Spleen (tissue), 11 donors: ENCODE measurements around the gene VAMP1. TPM values are rescaled to one million over a fixed set of nuclear protein-coding genes. Genes with fewer than 3 reads are reported as not detected.
A peak's percentile ranks its signal among the peaks of the same experiment; 100 is the strongest.

ENCODE experiments used
- DNase-seq: peaks from one replicate; pipeline ENCODE4 v3.0.0-alpha.2; 2020
- H3K27ac ChIP-seq, 8 donors: fragments of 200-600 bp; sonication (generic) in 7 of 8; 1 replicate in 4 of 8; 2 replicates in 4 of 8; pipeline versions ENCODE4 v1.5.0 to v1.8.0; 2016 to 2021; ENCODE audit warnings: inconsistent platforms in 4 of 8, mild to moderate bottlenecking in 4 of 8, moderate library complexity in 1 of 8
- H3K27me3 ChIP-seq, 7 donors: fragments of 200-600 bp; sonication (generic) in 6 of 7; replicated peaks in 1 of 7; 1 replicate in 4 of 7; 2 replicates in 3 of 7; pipeline versions ENCODE4 v1.5.0 to v1.8.0; 2016 to 2021; ENCODE audit warnings: inconsistent platforms in 3 of 7, mild to moderate bottlenecking in 1 of 7
- H3K36me3 ChIP-seq, 6 donors: fragments of 200-600 bp; sonication (generic) in 5 of 6; 1 replicate in 4 of 6; 2 replicates in 2 of 6; pipeline versions ENCODE4 v1.5.0 to v1.8.0; 2016 to 2021; ENCODE audit warnings: inconsistent platforms in 2 of 6
- H3K4me1 ChIP-seq, 6 donors: fragments of 200-600 bp; sonication (generic) in 5 of 6; 1 replicate in 3 of 6; 2 replicates in 3 of 6; pipeline versions ENCODE4 v1.5.0 to v1.8.0; 2016 to 2021; ENCODE audit warnings: inconsistent platforms in 3 of 6
- H3K4me3 ChIP-seq, 8 donors: fragments of 200-600 bp; sonication (generic) in 7 of 8; 1 replicate in 4 of 8; 2 replicates in 4 of 8; pipeline versions ENCODE4 v1.5.0 to v1.8.0; 2016 to 2021; ENCODE audit warnings: inconsistent platforms in 4 of 8, mild to moderate bottlenecking in 4 of 8, moderate library complexity in 2 of 8
- H3K9me3 ChIP-seq, 8 donors: fragments of 200-600 bp; sonication (generic) in 7 of 8; 1 replicate in 4 of 8; 2 replicates in 4 of 8; pipeline versions ENCODE4 v1.5.0 to v1.8.0; 2016 to 2021; ENCODE audit warnings: inconsistent platforms in 4 of 8
- CTCF ChIP-seq, 11 experiments: fragments of 200-600 bp in 7 of 11; fragments of 450-650 bp in 4 of 11; sonication (generic) in 4 of 11; IDR thresholded peaks in 8 of 11; conservative IDR thresholded peaks in 3 of 11; 1 replicate in 7 of 11; 2 replicates in 4 of 11; pipeline versions ENCODE4 v1.4.0 to v1.8.0; 2016 to 2021; ENCODE audit warnings: antibody characterized with exemption in 11 of 11, inconsistent platforms in 4 of 11, mild to moderate bottlenecking in 1 of 11
- POLR2A ChIP-seq, 3 donors: fragments of 450-650 bp; IDR thresholded peaks; one replicate each; pipeline ENCODE4 v1.5.1; 2017; ENCODE audit warnings: antibody characterized with exemption in 3 of 3, mild to moderate bottlenecking in 1 of 3
- POLR2AphosphoS5 ChIP-seq, 3 donors: sonication (generic); formaldehyde crosslinking; IDR thresholded peaks; one replicate each; pipeline ENCODE4 v1.5.1; 2017; ENCODE audit warnings: antibody characterized with exemption in 3 of 3
- WGBS, 5 donors: extraction: QIAGEN DNeasy Blood & Tissue Kit in 3 of 5; methylation state at CpG; one replicate each; pipeline versions ENCODE4 v1.1.5 to v1.1.7; 2013 to 2018; 5-methylcytosine and 5-hydroxymethylcytosine counted together
- intact Hi-C: fragments of 100-400 bp; cut with DNase I; formaldehyde crosslinking; loops from one replicate; pipeline ENCODE4 v1.15.0; 2023; ENCODE audit warnings: low total_unique reads
- polyA plus RNA-seq, 3 donors: library from polyadenylated mRNA; stranded (reverse); fragments of 200-250 nt; gene quantifications; one replicate each; pipeline ENCODE4 v1.2.1, GENCODE V29; 2013
- total RNA-seq, 7 donors: library from RNA; depleted of rRNA in 3 of 7; stranded (reverse); fragments of >200 nt in 3 of 7; fragmentation: NEBNext Ultra II Directional in 4 of 7; extraction: Animal tissue kit (Norgen Biotek cat#: 25700) in 4 of 7; gene quantifications; one replicate each; pipeline versions ENCODE4 v1.1.0 to v1.2.1, GENCODE V29; 2016 to 2021
- donor health status: healthy with polysubstance abuse.
- donor health status: DM: no; HTN: no; CAD: no; lungs with moderate emphysema.
- donor health status: DM: no; HTN: no; CAD: no.
- donor health status: Bipolar disorder and iron deficiency.
- donor health status: healthy.
- donor health status: DM: no; HTN: no; CAD: no.
- donor health status: DM: yes; HTN: yes; CAD: no.

VAMP1 gene
- total and polyA plus RNA-seq, 10 donors = 11.0 to 32.5 (median 21.0) TPM

- WGBS, 5 donors = 72 to 86% (median 79%) methylated on average over 6 of the region's 6 CpGs
- intact Hi-C loops = loop anchor here (5.0 to 10.0 kb wide), 2 partner anchors 37 to 129 kb away; no protein-coding TSS in a partner anchor
- TF ChIP-seq POLR2AphosphoS5 (IDR thresholded peaks at IDR 0.05) = no peak
- TF ChIP-seq CTCF (IDR thresholded peaks at IDR 0.05 in 8 of 11, conservative IDR thresholded peaks at IDR 0.05 in 3 of 11) = no peak
- no peak overlapping the region for H3K4me3 ChIP-seq
- no peak for DNase-seq
- H3K27ac ChIP-seq = peak overlapping the region; percentile 46 to 94 (median 89)
- H3K4me1 ChIP-seq = peaks cover 63 to 100% (median 94%) of the 10 kb centered on the region in 6 donors
- no peaks in the 10 kb centered on the region for H3K9me3 ChIP-seq
- no peaks in the 10 kb centered on the region for H3K27me3 ChIP-seq
- peaks cover 2 to 98% (median 44%) of the 10 kb centered on the region in 6 donors for H3K36me3 ChIP-seq
These were observed 6.6 kb downstream of the VAMP1 start for GRCh38 chr12:6463858-6464257.

- H3K27ac ChIP-seq = peak overlapping the region; percentile 46 to 94 (median 89)
These were observed 7.3 kb downstream of the VAMP1 start for GRCh38 chr12:6463216-6463615.

DNA sequence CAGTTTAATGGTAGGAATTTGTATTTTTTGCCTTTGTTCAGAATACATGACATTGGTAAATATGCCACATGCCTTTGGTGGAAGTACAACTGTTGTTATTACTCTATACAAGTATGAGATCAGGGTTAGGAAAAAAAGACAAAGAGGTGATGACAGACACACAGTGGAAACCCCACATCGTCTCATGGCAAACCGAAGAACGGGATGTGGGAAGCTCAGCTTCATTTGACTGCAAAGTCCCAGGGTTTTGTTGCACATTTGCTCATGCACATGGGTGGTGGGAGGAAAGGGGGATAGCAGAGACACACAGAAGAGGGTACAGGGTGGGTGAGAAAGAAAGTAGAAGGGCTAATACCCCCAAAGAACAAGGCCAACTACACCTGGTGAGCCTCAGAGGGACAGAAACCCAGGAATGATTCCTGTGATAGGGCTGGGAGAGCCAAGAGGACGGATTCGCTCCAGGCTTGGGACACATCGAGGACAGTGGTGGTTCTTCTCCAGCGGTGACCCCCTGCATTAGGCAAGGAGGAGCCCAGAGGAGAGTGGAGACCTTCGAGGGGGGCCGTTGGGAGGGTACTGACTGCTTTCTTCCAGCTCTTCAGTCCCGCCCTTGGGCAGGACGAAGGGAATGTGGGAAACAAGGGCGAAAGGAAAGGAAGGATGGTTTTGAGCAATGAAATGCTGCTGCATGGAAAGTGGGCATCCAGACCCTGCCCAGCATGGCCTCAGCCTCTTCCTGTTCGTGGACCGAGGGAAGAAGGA lies 8.1 kb downstream of the VAMP1 start:
- no peaks in the 10 kb centered on the region for H3K27me3 ChIP-seq
- TF ChIP-seq POLR2AphosphoS5 (IDR thresholded peaks at IDR 0.05) (no peak), POLR2A (IDR thresholded peaks at IDR 0.05) (no peak), CTCF (IDR thresholded peaks at IDR 0.05 in 8 of 11, conservative IDR thresholded peaks at IDR 0.05 in 3 of 11) (no peak)
- H3K9me3 ChIP-seq = no peaks in the 10 kb centered on the region
- H3K36me3 ChIP-seq = peaks cover 6 to 100% (median 59%) of the 10 kb centered on the region in 6 donors
- peaks cover 57 to 100% (median 82%) of the 10 kb centered on the region in 6 donors for H3K4me1 ChIP-seq
- H3K4me3 ChIP-seq = peak overlapping the region in 2 of 8 donors; percentile 4 to 55
- peak overlapping the region; percentile 46 to 94 (median 89) for H3K27ac ChIP-seq
- DNase-seq = no peak
- WGBS, 5 donors = 71 to 83% (median 74%) methylated on average over 14 of the region's 14 CpGs
- intact Hi-C loops = loop anchor here (5.0 to 10.0 kb wide), 2 partner anchors 35 to 128 kb away; no protein-coding TSS in a partner anchor

More at GRCh38 chr12:6463216-6463615, 7.3 kb downstream of the VAMP1 start:
- Histone ChIP-seq H3K27me3 (no peaks in the 10 kb centered on the region), H3K4me3 (peak overlapping the region in 1 of 8 donors; percentile 55), H3K4me1 (peaks cover 57 to 100% (median 87%) of the 10 kb centered on the region in 6 donors), H3K9me3 (no peaks in the 10 kb centered on the region), H3K36me3 (peaks cover 6 to 100% (median 51%) of the 10 kb centered on the region in 6 donors)
- WGBS, 5 donors = 20 to 47% (median 34%) methylated on average over 7 of the region's 7 CpGs
- TF ChIP-seq POLR2A (IDR thresholded peaks at IDR 0.05) (no peak), POLR2AphosphoS5 (IDR thresholded peaks at IDR 0.05) (peak in 1 of 3 donors; percentile 57)
- DNase-seq = no peak
- intact Hi-C loops = loop anchor here (5.0 to 10.0 kb wide), 2 partner anchors 36 to 128 kb away; no protein-coding TSS in a partner anchor

GRCh38 chr12:6461401-6462233 lies 8.9 kb downstream of the VAMP1 start:
- intact Hi-C loops = loop anchor here (5.0 to 10.0 kb wide), 2 partner anchors 34 to 127 kb away; no protein-coding TSS in a partner anchor
- peak overlapping the region; percentile 46 to 94 (median 89) for H3K27ac ChIP-seq
- peak; percentile 96 for DNase-seq

More at GRCh38 chr12:6461401-6462233, 8.9 kb downstream of the VAMP1 start:
- Histone ChIP-seq H3K4me1 (peaks cover 55 to 100% (median 80%) of the 10 kb centered on the region in 6 donors), H3K27me3 (no peaks in the 10 kb centered on the region), H3K9me3 (no peaks in the 10 kb centered on the region), H3K4me3 (peak overlapping the region in 2 of 8 donors; percentile 6 to 55), H3K36me3 (peaks cover 6 to 100% (median 67%) of the 10 kb centered on the region in 6 donors)
- 21 to 42% (median 27%) methylated on average over 15 of the region's 15 CpGs for WGBS, 5 donors
- TF ChIP-seq POLR2A (IDR thresholded peaks at IDR 0.05) (peak in 1 of 3 donors; percentile 41), POLR2AphosphoS5 (IDR thresholded peaks at IDR 0.05) (peak; percentile 58 to 95 (median 88)), CTCF (IDR thresholded peaks at IDR 0.05 in 8 of 11, conservative IDR thresholded peaks at IDR 0.05 in 3 of 11) (no peak)
